ENCODE measurements around the gene OSBP2.

DNA sequence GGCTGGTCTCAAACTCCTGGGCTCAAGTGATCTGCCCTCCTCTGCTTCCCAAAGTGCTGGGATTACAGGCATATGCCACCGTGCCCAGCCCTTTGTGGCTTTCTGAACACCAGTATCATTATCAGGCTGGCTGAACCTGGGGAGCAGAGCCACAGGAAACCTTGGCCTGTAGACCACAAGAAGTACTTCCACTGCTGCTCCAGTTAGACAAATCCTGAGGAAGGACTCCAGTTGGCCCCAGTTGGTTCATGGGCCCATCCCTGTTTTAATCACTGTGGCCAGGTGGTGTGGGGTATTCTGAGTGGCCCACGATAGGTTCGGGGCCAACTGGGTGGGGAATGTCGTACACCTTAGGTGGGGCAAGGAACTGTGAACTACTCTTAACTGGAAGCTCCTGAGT is 21.5 kb upstream of the OSBP2 start:
- TF ChIP-seq POLR2A (IDR thresholded peaks at IDR 0.05): no peak
- TF ChIP-seq, protein P1, sequence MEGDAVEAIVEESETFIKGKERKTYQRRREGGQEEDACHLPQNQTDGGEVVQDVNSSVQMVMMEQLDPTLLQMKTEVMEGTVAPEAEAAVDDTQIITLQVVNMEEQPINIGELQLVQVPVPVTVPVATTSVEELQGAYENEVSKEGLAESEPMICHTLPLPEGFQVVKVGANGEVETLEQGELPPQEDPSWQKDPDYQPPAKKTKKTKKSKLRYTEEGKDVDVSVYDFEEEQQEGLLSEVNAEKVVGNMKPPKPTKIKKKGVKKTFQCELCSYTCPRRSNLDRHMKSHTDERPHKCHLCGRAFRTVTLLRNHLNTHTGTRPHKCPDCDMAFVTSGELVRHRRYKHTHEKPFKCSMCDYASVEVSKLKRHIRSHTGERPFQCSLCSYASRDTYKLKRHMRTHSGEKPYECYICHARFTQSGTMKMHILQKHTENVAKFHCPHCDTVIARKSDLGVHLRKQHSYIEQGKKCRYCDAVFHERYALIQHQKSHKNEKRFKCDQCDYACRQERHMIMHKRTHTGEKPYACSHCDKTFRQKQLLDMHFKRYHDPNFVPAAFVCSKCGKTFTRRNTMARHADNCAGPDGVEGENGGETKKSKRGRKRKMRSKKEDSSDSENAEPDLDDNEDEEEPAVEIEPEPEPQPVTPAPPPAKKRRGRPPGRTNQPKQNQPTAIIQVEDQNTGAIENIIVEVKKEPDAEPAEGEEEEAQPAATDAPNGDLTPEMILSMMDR (IDR thresholded peaks at IDR 0.05): no peak

Measured in testis (tissue), 2 donors.